Measurements from ENCODE around the gene PPP1R11. TPM values are rescaled to one million over a fixed set of nuclear protein-coding genes. Genes with fewer than 3 reads are reported as not detected.

PPP1R11 gene
- total and polyA plus RNA-seq, 2 of the 13 experiments (the other 11 are each of a cell fraction or from before 2014, with no cell fraction given) = 32.1 to 58.9 TPM

GRCh38 chr6:30100585-30101443, 33.8 kb downstream of the PPP1R11 start (continued):
- TF ChIP-seq ZNF574 (CRISPR knock-in tag; IDR thresholded peaks at IDR 0.05) (peak; percentile 85; the same call in 1 of the 2 replicates), BCL6 (CRISPR knock-in tag; IDR thresholded peaks at IDR 0.05) (peak; percentile 65; the same call in 1 of the 2 replicates), REXO4 (CRISPR knock-in tag; IDR thresholded peaks at IDR 0.05; ENCODE audit: borderline replicate concordance) (no peak), ZKSCAN8 (CRISPR knock-in tag; IDR thresholded peaks at IDR 0.05; ENCODE audit: borderline replicate concordance) (peak; percentile 74; the same call in 1 of the 2 replicates), KDM3A (CRISPR knock-in tag; IDR thresholded peaks at IDR 0.05; ENCODE audit: low read depth) (peak; percentile 73; the same call in 1 of the 2 replicates), ZNF660 (CRISPR knock-in tag; IDR thresholded peaks at IDR 0.05; ENCODE audit: borderline replicate concordance, low read depth) (no peak), SUZ12 (IDR thresholded peaks at IDR 0.05; ENCODE audit: low read depth, low read length) (no peak), HBP1 (CRISPR knock-in tag; IDR thresholded peaks at IDR 0.05; ENCODE audit: low read depth) (peak; percentile 56; the same call in 1 of the 2 replicates), ZNF598 (CRISPR knock-in tag; IDR thresholded peaks at IDR 0.05; ENCODE audit: borderline replicate concordance) (peak; percentile 24; the same call in 1 of the 2 replicates), GPBP1L1 (CRISPR knock-in tag; IDR thresholded peaks at IDR 0.05) (no peak), ZBTB7B (CRISPR knock-in tag; IDR thresholded peaks at IDR 0.05) (peak; percentile 89), ZNF747 (CRISPR knock-in tag; IDR thresholded peaks at IDR 0.05; ENCODE audit: borderline replicate concordance) (peak; percentile 62; the same call in 1 of the 2 replicates), ZXDC (CRISPR knock-in tag; IDR thresholded peaks at IDR 0.05) (no peak; the same call in 1 of the 2 replicates), NR2F6 (IDR thresholded peaks at IDR 0.05) (peak; percentile 25; the same call in 1 of the 2 replicates), NR2F6 (CRISPR knock-in tag; IDR thresholded peaks at IDR 0.05) (peak; percentile 81), KDM1A (CRISPR knock-in tag; IDR thresholded peaks at IDR 0.05) (0 out of 2 replicates have a peak, but pooled peaks have one; percentile 40), ZNF782 (CRISPR knock-in tag; IDR thresholded peaks at IDR 0.05; ENCODE audit: borderline replicate concordance) (no peak), ZBTB3 (CRISPR knock-in tag; IDR thresholded peaks at IDR 0.05; ENCODE audit: borderline replicate concordance, low read depth) (peak; percentile 28; the same call in 1 of the 2 replicates), HOXA5 (CRISPR knock-in tag; IDR thresholded peaks at IDR 0.05) (no peak; the same call in 1 of the 2 replicates)
